HFFc6 (cell line): ENCODE measurements around the gene VWF. TPM values are rescaled to one million over a fixed set of nuclear protein-coding genes. Genes with fewer than 3 reads are reported as not detected.

Experiments used
- DNase-seq: peaks from one replicate; pipeline ENCODE4 v3.0.0-alpha.2; 2018
- H3K27ac Mint-ChIP-seq: 2 replicates; pipeline ENCODE4 v1.8.0; 2020; ENCODE audit warnings: mild to moderate bottlenecking, mixed read lengths
- H3K27me3 Mint-ChIP-seq: 2 replicates; pipeline ENCODE4 v1.8.0; 2021; ENCODE audit warnings: mild to moderate bottlenecking, moderate library complexity, mixed read lengths; ENCODE audit not compliant: insufficient read depth
- H3K36me3 Mint-ChIP-seq: 2 replicates; pipeline ENCODE4 v1.8.0; 2021; ENCODE audit warnings: low read depth, mixed read lengths
- H3K4me1 Mint-ChIP-seq: 2 replicates; pipeline ENCODE4 v1.8.0; 2020; ENCODE audit warnings: low read depth, mixed read lengths
- H3K4me3 Mint-ChIP-seq: 2 replicates; pipeline ENCODE4 v1.8.0; 2020; ENCODE audit warnings: mild to moderate bottlenecking, moderate library complexity, mixed read lengths
- H3K9me3 Mint-ChIP-seq: 2 replicates; pipeline ENCODE4 v1.8.0; 2020; ENCODE audit warnings: mild to moderate bottlenecking, mixed read lengths
- CTCF ChIP-seq: fragments of 200-600 bp; sonication (generic); IDR thresholded peaks from 2 replicates; pipeline ENCODE4 v1.5.0; 2021; ENCODE audit warnings: antibody characterized with exemption, mild to moderate bottlenecking
- total RNA-seq, 6 experiments: library from RNA; stranded (reverse); fragmentation: NEBNext Ultra II Directional; extraction: Animal tissue kit (Norgen Biotek cat#: 25700); gene quantifications; 2 replicates in 1 of 6; 3 replicates in 5 of 6; pipeline ENCODE4 v1.2.3, GENCODE V29; 2021

VWF gene
- total RNA-seq, 6 experiments from 2014 or later = 0.02 to 0.25 (median 0.10) TPM

- Mint-ChIP-seq H3K4me3 (no peak overlapping the region), H3K36me3 (no peaks in the 10 kb centered on the region), H3K27ac (no peak overlapping the region), H3K27me3 (peaks cover 7% of the 10 kb centered on the region), H3K9me3 (no peaks in the 10 kb centered on the region), H3K4me1 (peaks cover 6% of the 10 kb centered on the region)
- DNase-seq = no peak
- no peak for TF ChIP-seq CTCF
Measured at GRCh38 chr12:5987573-5987972, 136.9 kb downstream of the VWF start.

GRCh38 chr12:5985471-5985870, 139.0 kb downstream of the VWF start:
- Mint-ChIP-seq H3K4me3 (no peak overlapping the region), H3K27me3 (peaks cover 20% of the 10 kb centered on the region), H3K27ac (no peak overlapping the region), H3K36me3 (no peaks in the 10 kb centered on the region), H3K9me3 (no peaks in the 10 kb centered on the region), H3K4me1 (peaks cover 6% of the 10 kb centered on the region)
- DNase-seq = no peak
- TF ChIP-seq CTCF = no peak

DNA sequence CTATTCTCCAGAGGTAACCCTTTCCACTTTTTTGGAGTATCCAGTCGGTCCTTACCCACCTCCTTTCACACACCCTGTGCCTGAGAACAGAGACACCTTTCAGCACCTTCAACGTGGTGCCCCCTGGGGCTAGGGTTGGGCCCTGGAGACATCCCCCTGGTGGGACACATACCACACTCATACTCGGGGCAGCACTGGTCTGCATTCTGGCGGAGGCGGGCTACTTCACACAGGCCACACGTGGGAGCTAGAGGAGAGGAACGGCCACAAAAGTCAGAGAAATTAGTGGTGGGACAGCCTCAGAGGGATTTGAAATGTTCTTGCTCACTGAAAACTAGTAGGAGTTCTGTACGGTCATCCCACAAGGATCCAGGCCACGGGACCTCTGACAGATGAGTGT, 139.6 kb downstream of the VWF start:
- no peak overlapping the region for H3K27ac Mint-ChIP-seq
- peaks cover 6% of the 10 kb centered on the region for H3K4me1 Mint-ChIP-seq
- H3K9me3 Mint-ChIP-seq = no peaks in the 10 kb centered on the region
- H3K4me3 Mint-ChIP-seq = no peak overlapping the region
- peaks cover 23% of the 10 kb centered on the region for H3K27me3 Mint-ChIP-seq
- H3K36me3 Mint-ChIP-seq = no peaks in the 10 kb centered on the region
- DNase-seq = no peak
- no peak for TF ChIP-seq CTCF

- Mint-ChIP-seq H3K4me1 (no peaks in the 10 kb centered on the region), H3K4me3 (no peak overlapping the region), H3K27me3 (peaks cover 26% of the 10 kb centered on the region), H3K27ac (no peak overlapping the region), H3K36me3 (no peaks in the 10 kb centered on the region), H3K9me3 (no peaks in the 10 kb centered on the region)
- DNase-seq = no peak
- TF ChIP-seq CTCF = no peak
Measured at GRCh38 chr12:5982106-5982505, 142.4 kb downstream of the VWF start.

DNA sequence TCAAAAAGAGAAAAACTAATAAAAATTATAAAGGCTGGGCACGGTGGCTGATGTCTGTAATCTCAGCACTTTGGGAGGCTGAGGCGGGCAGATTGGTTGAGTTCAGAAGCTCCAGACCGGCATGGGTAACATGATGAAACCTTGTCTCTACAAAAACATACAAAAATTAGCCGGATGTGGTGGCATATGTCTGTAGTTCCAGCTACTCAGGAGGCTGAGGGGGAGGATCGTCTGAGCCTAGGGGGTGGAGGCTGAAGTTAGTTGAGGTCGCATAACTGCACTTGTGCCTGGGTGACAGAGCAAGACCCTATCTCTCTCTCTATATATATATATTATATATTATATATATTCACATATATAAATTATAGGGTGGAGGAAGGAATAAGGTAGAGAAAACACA, 146.9 kb downstream of the VWF start:
- Mint-ChIP-seq H3K4me1 (no peaks in the 10 kb centered on the region), H3K27me3 (peaks cover 53% of the 10 kb centered on the region), H3K4me3 (no peak overlapping the region), H3K36me3 (no peaks in the 10 kb centered on the region), H3K27ac (no peak overlapping the region), H3K9me3 (no peaks in the 10 kb centered on the region)
- TF ChIP-seq CTCF = no peak
- DNase-seq = no peak

DNA sequence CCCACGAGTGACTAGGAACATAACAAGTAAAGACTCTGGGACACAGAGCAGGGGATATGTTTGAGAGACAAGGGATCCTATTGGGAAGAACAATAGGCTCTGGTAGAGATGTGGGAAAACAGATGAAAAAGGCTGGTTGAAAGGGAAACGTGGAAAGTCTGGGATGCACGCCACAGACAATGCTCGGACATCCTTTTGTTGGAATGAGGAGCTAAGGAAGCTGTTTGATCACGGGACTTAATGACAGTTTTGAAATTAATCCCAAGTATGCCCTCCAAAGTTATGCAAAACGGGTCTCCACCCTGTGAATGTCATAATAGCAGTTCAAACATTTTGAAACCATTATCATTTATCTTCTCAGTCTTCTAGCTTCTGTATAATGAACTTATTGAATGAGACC, 147.8 kb downstream of the VWF start:
- Mint-ChIP-seq H3K4me1 (no peaks in the 10 kb centered on the region), H3K27me3 (peaks cover 58% of the 10 kb centered on the region), H3K36me3 (no peaks in the 10 kb centered on the region), H3K9me3 (no peaks in the 10 kb centered on the region), H3K27ac (no peak overlapping the region), H3K4me3 (no peak overlapping the region)
- DNase-seq = no peak
- TF ChIP-seq CTCF = no peak
